Measurements from ENCODE around the gene ELOF1. TPM values are rescaled to one million over a fixed set of nuclear protein-coding genes. Genes with fewer than 3 reads are reported as not detected.

The ELOF1 gene
- total RNA-seq, 2 donors from 2014 or later, result 47.8 to 57.5 TPM

DNA sequence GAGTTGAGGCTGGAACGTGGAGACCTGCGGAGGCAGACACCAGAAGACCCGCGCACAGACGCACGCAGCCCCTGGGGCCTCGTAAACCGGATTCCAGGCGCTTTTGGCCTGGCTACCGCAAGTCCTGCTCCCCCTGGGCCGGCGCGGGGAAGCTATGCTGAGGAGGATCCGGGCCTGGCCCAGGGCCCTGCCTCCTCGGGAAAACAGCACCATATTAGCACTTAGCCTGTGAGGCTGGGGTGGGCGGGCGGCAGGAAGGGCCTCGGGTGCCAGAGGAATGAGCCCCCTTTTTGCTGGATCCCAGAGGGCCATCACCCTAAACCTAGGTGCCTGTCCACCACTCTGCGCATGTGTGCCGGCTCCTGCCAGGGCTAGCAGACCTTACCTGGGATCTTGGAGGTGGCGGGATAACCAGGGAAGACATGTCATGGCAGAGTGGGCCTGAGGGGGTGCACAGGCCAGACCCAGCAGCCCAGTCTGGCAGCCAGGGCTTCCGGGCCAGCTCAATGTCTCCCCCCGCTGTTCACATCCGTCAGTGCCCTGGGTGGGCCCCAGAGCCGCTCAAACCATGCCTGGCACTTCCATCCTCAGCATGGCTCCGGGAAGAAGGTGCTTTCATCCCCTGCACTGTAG, 7.3 kb downstream of the ELOF1 start:
- 65% methylated on average over 25 of the region's 26 CpGs for WGBS
- TF ChIP-seq POLR2AphosphoS5 (IDR thresholded peaks at IDR 0.05) (peak; percentile 24), POLR2A (IDR thresholded peaks at IDR 0.05) (no peak)
- TF ChIP-seq, protein P1, sequence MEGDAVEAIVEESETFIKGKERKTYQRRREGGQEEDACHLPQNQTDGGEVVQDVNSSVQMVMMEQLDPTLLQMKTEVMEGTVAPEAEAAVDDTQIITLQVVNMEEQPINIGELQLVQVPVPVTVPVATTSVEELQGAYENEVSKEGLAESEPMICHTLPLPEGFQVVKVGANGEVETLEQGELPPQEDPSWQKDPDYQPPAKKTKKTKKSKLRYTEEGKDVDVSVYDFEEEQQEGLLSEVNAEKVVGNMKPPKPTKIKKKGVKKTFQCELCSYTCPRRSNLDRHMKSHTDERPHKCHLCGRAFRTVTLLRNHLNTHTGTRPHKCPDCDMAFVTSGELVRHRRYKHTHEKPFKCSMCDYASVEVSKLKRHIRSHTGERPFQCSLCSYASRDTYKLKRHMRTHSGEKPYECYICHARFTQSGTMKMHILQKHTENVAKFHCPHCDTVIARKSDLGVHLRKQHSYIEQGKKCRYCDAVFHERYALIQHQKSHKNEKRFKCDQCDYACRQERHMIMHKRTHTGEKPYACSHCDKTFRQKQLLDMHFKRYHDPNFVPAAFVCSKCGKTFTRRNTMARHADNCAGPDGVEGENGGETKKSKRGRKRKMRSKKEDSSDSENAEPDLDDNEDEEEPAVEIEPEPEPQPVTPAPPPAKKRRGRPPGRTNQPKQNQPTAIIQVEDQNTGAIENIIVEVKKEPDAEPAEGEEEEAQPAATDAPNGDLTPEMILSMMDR (IDR thresholded peaks at IDR 0.05), result peak in 1 of 4 experiments; percentile 20
- Histone ChIP-seq H3K27me3 (replicated peaks; ENCODE audit: insufficient read depth) (no peaks in the 10 kb centered on the region), H3K27ac (peak overlapping the region; percentile 56 to 62), H3K36me3 (peaks cover 3 to 6% of the 10 kb centered on the region in 2 donors), H3K9me3 (no peaks in the 10 kb centered on the region), H3K4me3 (no peak overlapping the region), H3K4me1 (replicated peaks) (no peaks in the 10 kb centered on the region)
- DNase-seq (ENCODE audit: low spot score), result no peak
- intact Hi-C loops (cut with DNase I), result no loop called here

DNA sequence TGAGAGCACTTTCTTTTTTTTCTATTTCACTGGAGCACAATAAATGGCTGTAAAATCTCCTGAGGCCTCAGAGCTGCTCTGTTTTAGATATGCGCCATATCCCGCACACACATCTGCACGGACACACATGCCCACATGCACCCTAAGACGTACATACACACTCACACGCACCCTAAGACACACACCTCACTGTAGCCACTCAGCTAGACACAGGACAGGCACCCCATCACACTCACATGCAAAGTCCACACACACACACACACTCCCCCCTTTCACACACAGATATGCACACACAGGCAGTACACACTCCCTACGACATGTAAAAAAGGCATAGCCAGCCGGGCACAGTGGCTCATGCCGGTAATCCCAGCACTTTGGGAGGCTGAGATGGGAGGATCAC, 8.8 kb downstream of the ELOF1 start:
- Histone ChIP-seq H3K9me3 (no peaks in the 10 kb centered on the region), H3K27ac (no peak overlapping the region), H3K27me3 (replicated peaks; ENCODE audit: insufficient read depth) (no peaks in the 10 kb centered on the region), H3K4me3 (no peak overlapping the region), H3K4me1 (replicated peaks) (no peaks in the 10 kb centered on the region), H3K36me3 (peaks cover 3 to 6% of the 10 kb centered on the region in 2 donors)
- DNase-seq (ENCODE audit: low spot score), result no peak
- intact Hi-C loops (cut with DNase I), result no loop called here
- WGBS, result 82% methylated on average over 8 of the region's 8 CpGs
- TF ChIP-seq POLR2A (IDR thresholded peaks at IDR 0.05) (no peak), POLR2AphosphoS5 (IDR thresholded peaks at IDR 0.05) (no peak)
- TF ChIP-seq, protein P1 (IDR thresholded peaks at IDR 0.05), result no peak

DNA sequence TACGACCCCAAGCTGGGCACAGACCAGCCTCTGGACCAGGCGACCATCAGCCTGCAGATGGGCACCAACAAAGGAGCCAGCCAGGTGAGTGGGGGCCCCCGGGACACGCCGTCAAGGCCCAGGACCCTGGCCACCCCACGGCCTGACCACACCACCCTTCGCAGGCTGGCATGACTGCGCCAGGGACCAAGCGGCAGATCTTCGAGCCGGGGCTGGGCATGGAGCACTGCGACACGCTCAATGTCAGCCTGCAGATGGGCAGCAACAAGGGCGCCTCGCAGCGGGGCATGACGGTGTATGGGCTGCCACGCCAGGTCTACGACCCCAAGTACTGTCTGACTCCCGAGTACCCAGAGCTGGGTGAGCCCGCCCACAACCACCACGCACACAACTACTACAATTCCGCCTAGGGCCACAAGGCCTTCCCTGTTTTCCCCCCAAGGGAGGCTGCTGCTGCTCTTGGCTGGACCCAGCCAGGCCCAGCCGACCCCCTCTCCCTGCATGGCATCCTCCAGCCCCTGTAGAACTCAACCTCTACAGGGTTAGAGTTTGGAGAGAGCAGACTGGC, 9.6 kb downstream of the ELOF1 start:
- Histone ChIP-seq H3K27ac (no peak overlapping the region), H3K27me3 (replicated peaks; ENCODE audit: insufficient read depth) (no peaks in the 10 kb centered on the region), H3K4me1 (replicated peaks) (no peaks in the 10 kb centered on the region), H3K4me3 (no peak overlapping the region), H3K9me3 (no peaks in the 10 kb centered on the region), H3K36me3 (peaks cover 3 to 6% of the 10 kb centered on the region in 2 donors)
- TF ChIP-seq, protein P1 (IDR thresholded peaks at IDR 0.05), result no peak
- TF ChIP-seq POLR2A (IDR thresholded peaks at IDR 0.05) (no peak), POLR2AphosphoS5 (IDR thresholded peaks at IDR 0.05) (no peak)
- WGBS, result 88% methylated on average over 22 of the region's 24 CpGs
- no peak for DNase-seq (ENCODE audit: low spot score)
- intact Hi-C loops (cut with DNase I), result no loop called here

DNA sequence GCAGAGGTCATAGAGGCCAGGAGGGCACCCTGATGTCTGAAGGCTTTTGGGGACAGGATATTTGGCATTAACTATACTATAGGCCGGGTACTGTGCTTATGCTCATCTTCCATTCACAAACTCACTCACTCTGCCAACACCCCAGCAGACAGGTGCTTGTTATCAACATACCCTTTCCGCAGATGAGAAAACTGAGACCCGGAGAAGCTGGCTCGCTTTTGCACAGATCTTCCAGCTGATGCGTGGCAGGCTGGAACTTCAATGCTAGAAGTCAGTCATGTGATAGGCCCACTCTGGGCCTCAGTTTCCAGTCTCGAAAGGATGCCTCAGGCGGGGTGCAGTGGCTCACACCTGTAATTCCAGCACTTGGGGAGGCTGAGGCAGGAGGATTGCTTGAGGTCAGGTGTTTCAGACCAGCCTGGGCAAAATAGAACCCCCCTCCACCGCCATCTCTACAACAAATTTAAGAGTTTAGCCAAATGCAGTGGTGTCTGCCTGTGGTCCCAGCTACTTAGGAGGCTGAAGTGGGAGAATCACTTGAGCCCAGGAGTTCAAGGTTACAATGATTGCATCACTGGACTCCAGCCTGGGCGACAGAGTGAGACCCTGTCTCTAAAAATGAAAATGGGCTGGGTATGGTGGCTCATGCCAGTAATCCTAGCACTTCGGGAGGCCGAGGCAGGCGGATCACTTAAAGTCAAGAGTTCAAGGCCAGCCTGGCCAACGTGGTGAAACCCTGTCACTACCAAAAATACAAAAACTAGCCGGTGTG, 10.9 kb downstream of the ELOF1 start:
- Histone ChIP-seq H3K27ac (no peak overlapping the region), H3K9me3 (no peaks in the 10 kb centered on the region), H3K4me1 (replicated peaks) (no peaks in the 10 kb centered on the region), H3K36me3 (peaks cover 0 to 5% of the 10 kb centered on the region in 2 donors), H3K4me3 (no peak overlapping the region), H3K27me3 (replicated peaks; ENCODE audit: insufficient read depth) (no peaks in the 10 kb centered on the region)
- TF ChIP-seq POLR2AphosphoS5 (IDR thresholded peaks at IDR 0.05) (no peak), POLR2A (IDR thresholded peaks at IDR 0.05) (no peak)
- TF ChIP-seq, protein P1 (IDR thresholded peaks at IDR 0.05), result no peak
- no peak for DNase-seq (ENCODE audit: low spot score)
- intact Hi-C loops (cut with DNase I), result no loop called here
- 96% methylated on average over 14 of the region's 14 CpGs for WGBS
